GM23248 (cell line): ENCODE data around the gene TTBK2. TPM values are rescaled to one million over a fixed set of nuclear protein-coding genes. Genes with fewer than 3 reads are reported as not detected.

Experiments used
- DNase-seq: peaks from one replicate; pipeline ENCODE4 v3.0.0-alpha.2; 2015
- H2AFZ ChIP-seq: fragments of 200-600 bp; sonication (generic); 2 replicates; pipeline ENCODE4 v1.6.1; 2016; ENCODE audit warnings: antibody characterized with exemption
- H3F3A ChIP-seq: fragments of 200-600 bp; sonication (generic); 2 replicates; pipeline ENCODE4 v1.6.1; 2016; ENCODE audit warnings: mild to moderate bottlenecking, antibody characterized with exemption, mixed run types; ENCODE audit not compliant: insufficient read depth
- H3K27ac ChIP-seq: fragments of 200-600 bp; sonication (generic); 2 replicates; pipeline ENCODE4 v1.5.1; 2016; ENCODE audit warnings: mild to moderate bottlenecking
- H3K27me3 ChIP-seq: fragments of 200-600 bp; sonication (generic); replicated peaks from 2 replicates; pipeline ENCODE4 v1.6.1; 2016; ENCODE audit warnings: mild to moderate bottlenecking; ENCODE audit not compliant: insufficient read depth
- H3K36me3 ChIP-seq: fragments of 200-600 bp; sonication (generic); 2 replicates; pipeline ENCODE4 v1.6.1; 2016; ENCODE audit warnings: low read depth, mild to moderate bottlenecking
- H3K4me1 ChIP-seq: fragments of 200-600 bp; sonication (generic); 2 replicates; pipeline ENCODE4 v1.6.1; 2016; ENCODE audit warnings: mild to moderate bottlenecking; ENCODE audit not compliant: insufficient read depth
- H3K4me2 ChIP-seq: fragments of 200-600 bp; sonication (generic); one replicate; pipeline ENCODE4 v1.6.1; 2016; ENCODE audit warnings: mild to moderate bottlenecking; ENCODE audit not compliant: unreplicated experiment
- H3K4me3 ChIP-seq: fragments of 200-600 bp; sonication (generic); 2 replicates; pipeline ENCODE4 v1.5.1; 2016; ENCODE audit warnings: mild to moderate bottlenecking
- H3K79me2 ChIP-seq: fragments of 200-600 bp; sonication (generic); 2 replicates; pipeline ENCODE4 v1.6.1; 2016; ENCODE audit warnings: mild to moderate bottlenecking; ENCODE audit not compliant: insufficient read depth
- H3K9ac ChIP-seq: fragments of 200-600 bp; sonication (generic); 2 replicates; pipeline ENCODE4 v1.6.1; 2016; ENCODE audit warnings: mild to moderate bottlenecking
- H3K9me2 ChIP-seq: fragments of 200-600 bp; sonication (generic); 2 replicates; pipeline ENCODE4 v1.6.1; 2016; ENCODE audit warnings: mixed run types, mild to moderate bottlenecking, moderate library complexity; ENCODE audit not compliant: insufficient read depth
- H3K9me3 ChIP-seq: fragments of 200-600 bp; sonication (generic); one replicate; pipeline ENCODE4 v1.6.1; 2017; ENCODE audit warnings: low read depth
- H4K20me1 ChIP-seq: fragments of 200-600 bp; sonication (generic); 2 replicates; pipeline ENCODE4 v1.6.0; 2016; ENCODE audit not compliant: insufficient read depth
- EZH2 ChIP-seq: fragments of 200-600 bp; sonication (generic); IDR thresholded peaks from 2 replicates; pipeline ENCODE4 v1.6.1; 2018; ENCODE audit warnings: antibody characterized with exemption, mild to moderate bottlenecking; ENCODE audit not compliant: insufficient read depth, poor library complexity, severe bottlenecking
- EZH2phosphoT487 ChIP-seq: fragments of 200-600 bp; sonication (generic); IDR thresholded peaks from 2 replicates; pipeline ENCODE4 v1.6.1; 2018; ENCODE audit warnings: antibody characterized with exemption, moderate library complexity, mild to moderate bottlenecking, low read depth; ENCODE audit not compliant: insufficient read depth
- WGBS, 2 experiments: methylation state at CpG; one replicate each; pipeline ENCODE4 v1.1.6; 2015 to 2017; ENCODE audit warnings: low lambda C conversion rate in 2 of 2, low coverage in 1 of 2; ENCODE audit errors: missing lambda C conversion rate in 2 of 2; 5-methylcytosine and 5-hydroxymethylcytosine counted together
- in situ Hi-C: fragments of 300-500 bp; cut with MboI; formaldehyde crosslinking; loops from 2 replicates; pipeline ENCODE4 v1.15.0; 2020
- polyA plus RNA-seq: library from polyadenylated mRNA; unstranded; fragments of >200 nt; fragmentation: Nextera tagmentation; extraction: Ambion mirVana; gene quantifications from 2 replicates; pipeline ENCODE4 v1.2.1, GENCODE V29; 2016
- total RNA-seq: library from RNA; depleted of rRNA; stranded (reverse); fragments of >200 nt; shearing (Covaris generic); gene quantifications from 2 replicates; pipeline ENCODE4 v1.2.3, GENCODE V29; 2014

The TTBK2 gene
- total and polyA plus RNA-seq, 2 experiments from 2014 or later: 5.1 to 6.3 TPM

DNA sequence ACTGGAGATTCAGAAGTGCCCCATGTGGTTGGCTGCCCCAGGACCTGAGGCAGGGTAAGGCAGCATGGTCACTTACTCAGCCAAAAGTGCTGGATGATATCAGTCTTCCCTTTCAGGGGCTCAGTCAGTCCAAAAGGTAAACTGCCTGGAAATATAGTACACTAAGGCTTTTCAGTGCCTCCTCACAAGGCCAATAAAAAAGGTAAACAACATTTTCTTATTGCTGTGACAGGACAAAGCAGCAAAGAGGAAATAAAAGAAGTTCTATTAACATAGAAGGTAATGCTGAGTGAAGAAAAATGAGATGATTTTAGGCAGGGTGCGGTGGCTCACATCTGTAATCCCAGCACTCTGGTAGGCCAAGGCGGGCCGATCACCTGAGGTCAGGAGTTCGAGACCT, 117.1 kb downstream of the TTBK2 start:
- Histone ChIP-seq H3K9me2 (no peaks in the 10 kb centered on the region), H3K36me3 (no peaks in the 10 kb centered on the region), H4K20me1 (no peaks in the 10 kb centered on the region), H3K4me1 (no peaks in the 10 kb centered on the region), H3K9ac (no peak overlapping the region), H3K4me2 (no peak overlapping the region), H3K27ac (no peak overlapping the region), H3F3A (no peaks in the 10 kb centered on the region), H2AFZ (no peak overlapping the region), H3K27me3 (no peaks in the 10 kb centered on the region), H3K79me2 (no peaks in the 10 kb centered on the region), H3K4me3 (no peak overlapping the region), H3K9me3 (no peaks in the 10 kb centered on the region)
- no peak for TF ChIP-seq EZH2phosphoT487
- TF ChIP-seq EZH2: no peak
- 95 to 98% methylated on average over 4 of the region's 4 CpGs for WGBS, 2 experiments
- in situ Hi-C loops: no loop called here
- DNase-seq: no peak

DNA sequence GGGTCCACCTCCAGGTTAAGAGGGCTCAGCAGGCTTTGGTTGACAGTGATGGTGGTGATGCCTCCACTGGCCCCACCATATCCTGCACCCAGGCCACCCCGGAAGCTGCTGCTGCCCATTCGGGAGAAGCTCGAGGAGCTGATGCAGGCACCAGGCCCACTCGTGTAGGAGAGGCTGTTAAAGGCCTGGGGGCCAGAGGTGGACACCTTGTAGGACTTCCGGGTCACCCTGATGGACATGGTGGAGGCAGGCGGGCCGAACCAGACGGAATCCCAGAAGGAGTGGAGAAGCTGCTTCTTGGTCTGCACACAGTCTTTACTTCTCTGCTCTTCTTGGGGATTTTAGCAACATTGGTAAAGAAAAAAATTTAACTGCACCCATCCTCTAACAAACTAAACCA, 118.4 kb downstream of the TTBK2 start:
- no peak overlapping the region for H3K9ac ChIP-seq
- TF ChIP-seq EZH2 (no peak), EZH2phosphoT487 (no peak)
- no peaks in the 10 kb centered on the region for H4K20me1 ChIP-seq
- no peaks in the 10 kb centered on the region for H3K4me1 ChIP-seq
- no peaks in the 10 kb centered on the region for H3K79me2 ChIP-seq
- WGBS, 2 experiments: 91 to 93% methylated on average over 8 of the region's 8 CpGs
- no peaks in the 10 kb centered on the region for H3K9me3 ChIP-seq
- H3K27ac ChIP-seq: no peak overlapping the region
- H3F3A ChIP-seq: peaks cover 4% of the 10 kb centered on the region; the same call in 1 of the 2 replicates
- in situ Hi-C loops: no loop called here
- no peaks in the 10 kb centered on the region for H3K27me3 ChIP-seq
- no peaks in the 10 kb centered on the region for H3K36me3 ChIP-seq
- H3K4me3 ChIP-seq: no peak overlapping the region
- no peak for DNase-seq
- H3K9me2 ChIP-seq: no peaks in the 10 kb centered on the region
- no peak overlapping the region for H2AFZ ChIP-seq
- H3K4me2 ChIP-seq: no peak overlapping the region

DNA sequence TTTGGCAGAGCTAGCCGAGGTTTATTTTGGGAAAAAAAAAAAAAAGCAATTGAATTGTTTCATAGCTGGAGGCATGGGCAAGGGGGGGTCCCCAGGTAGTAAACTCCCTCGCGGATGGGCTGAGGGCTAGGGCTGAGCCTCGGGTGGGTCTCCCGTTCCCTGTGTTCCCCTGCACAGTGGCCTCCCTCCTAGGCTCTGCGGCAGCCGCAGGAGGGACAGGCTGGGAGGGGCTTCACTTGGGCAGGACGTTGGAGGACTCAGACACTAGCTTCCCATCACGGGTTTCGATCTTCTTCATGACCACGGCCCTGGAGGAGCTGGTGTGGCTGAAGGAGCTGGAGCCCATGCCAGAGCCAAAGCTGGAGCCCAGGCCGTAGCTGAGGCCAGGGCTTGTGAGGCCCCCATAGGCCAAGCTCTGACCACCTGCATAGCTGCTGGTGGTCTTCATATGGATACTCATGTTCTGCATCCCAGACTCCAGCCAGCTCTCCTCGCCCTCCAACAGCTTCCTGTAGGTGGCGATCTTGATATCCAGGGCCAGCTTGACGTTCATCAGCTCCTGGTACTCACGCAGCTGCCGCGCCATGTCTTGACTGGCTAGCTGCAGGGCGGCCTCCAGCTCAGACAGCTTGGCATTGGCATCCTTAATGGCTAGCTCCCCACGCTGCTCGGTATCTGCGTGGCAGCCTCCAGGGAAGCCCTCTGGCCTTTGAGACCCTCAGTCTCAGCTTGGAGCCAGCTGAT, 119.7 kb downstream of the TTBK2 start:
- in situ Hi-C loops: no loop called here

DNA sequence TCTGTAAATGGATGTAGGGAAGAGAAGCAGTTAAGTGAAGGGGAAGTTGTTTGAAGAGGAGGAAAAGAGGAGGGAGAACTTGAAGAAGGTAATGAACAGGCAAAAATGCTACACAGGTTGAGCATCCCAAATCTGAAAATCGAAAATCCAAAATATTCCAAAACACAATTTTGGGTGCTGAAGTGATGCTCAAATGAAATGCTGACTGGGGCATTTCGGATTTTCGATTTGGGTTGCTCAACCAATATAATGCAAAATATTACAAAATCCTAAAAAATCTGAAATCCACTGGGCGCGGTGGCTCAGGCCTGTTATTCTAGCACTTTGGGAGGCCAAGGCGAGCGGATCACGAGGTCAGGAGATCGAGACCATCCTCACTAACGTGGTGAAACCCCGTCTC, 121.8 kb downstream of the TTBK2 start:
- H3K4me2 ChIP-seq: no peak overlapping the region
- 93 to 97% methylated on average over 11 of the region's 11 CpGs for WGBS, 2 experiments
- in situ Hi-C loops: no loop called here
- no peak overlapping the region for H3K27ac ChIP-seq
- H3K79me2 ChIP-seq: no peaks in the 10 kb centered on the region
- H3K9me2 ChIP-seq: no peaks in the 10 kb centered on the region
- peaks cover 13% of the 10 kb centered on the region for H3K4me1 ChIP-seq
- no peak overlapping the region for H3K9ac ChIP-seq
- H3K4me3 ChIP-seq: no peak overlapping the region
- no peak for DNase-seq
- H2AFZ ChIP-seq: no peak overlapping the region
- 0 out of 2 replicates have a peak, but pooled peaks cover 2% of the 10 kb centered on the region for H3K36me3 ChIP-seq
- H3F3A ChIP-seq: peaks cover 18% of the 10 kb centered on the region; the same call in 1 of the 2 replicates
- no peaks in the 10 kb centered on the region for H3K9me3 ChIP-seq
- no peak for TF ChIP-seq EZH2
- no peak for TF ChIP-seq EZH2phosphoT487
- no peaks in the 10 kb centered on the region for H4K20me1 ChIP-seq
- no peaks in the 10 kb centered on the region for H3K27me3 ChIP-seq

More for the DNA sequence above, 119.7 kb downstream of the TTBK2 start:
- peaks cover 17% of the 10 kb centered on the region; the same call in 1 of the 2 replicates for H3F3A ChIP-seq
- no peaks in the 10 kb centered on the region for H3K9me3 ChIP-seq
- H3K4me1 ChIP-seq: peaks cover 11% of the 10 kb centered on the region
- no peaks in the 10 kb centered on the region for H3K9me2 ChIP-seq
- H3K27me3 ChIP-seq: no peaks in the 10 kb centered on the region
- H3K79me2 ChIP-seq: no peaks in the 10 kb centered on the region
- H3K4me3 ChIP-seq: no peak overlapping the region
- H3K4me2 ChIP-seq: no peak overlapping the region
- H4K20me1 ChIP-seq: no peaks in the 10 kb centered on the region
- no peak overlapping the region for H3K27ac ChIP-seq
- no peak overlapping the region for H2AFZ ChIP-seq
- no peak for DNase-seq
- no peaks in the 10 kb centered on the region for H3K36me3 ChIP-seq
- WGBS, 2 experiments: 92% methylated on average over 22 of the region's 22 CpGs
- H3K9ac ChIP-seq: no peak overlapping the region
- TF ChIP-seq EZH2phosphoT487 (no peak), EZH2 (no peak)
